Rectal smooth muscle tissue (tissue), 1 donor: ENCODE measurements around the gene CYBA.
"Not testable (repeated sequence)": the region's sequence is repeated elsewhere in the genome, so short reads cannot be mapped to it uniquely, and the experiment has no call there.

ENCODE experiments used
- H3K27ac ChIP-seq: one replicate; pipeline ENCODE4 v1.7.0; 2013; ENCODE audit warnings: low read depth, low read length, inconsistent platforms
- H3K27me3 ChIP-seq: one replicate; pipeline ENCODE4 v1.7.0; 2013; ENCODE audit warnings: low read length; ENCODE audit not compliant: control insufficient read depth, insufficient read depth
- H3K36me3 ChIP-seq: one replicate; pipeline ENCODE4 v1.7.0; 2013; ENCODE audit warnings: low read length; ENCODE audit not compliant: control insufficient read depth, insufficient read depth
- H3K4me1 ChIP-seq: one replicate; pipeline ENCODE4 v1.7.0; 2013; ENCODE audit warnings: low read length; ENCODE audit not compliant: control insufficient read depth, insufficient read depth
- H3K4me3 ChIP-seq: one replicate; pipeline ENCODE4 v1.7.0; 2013; ENCODE audit warnings: low read length
- H3K9ac ChIP-seq: one replicate; pipeline ENCODE4 v1.7.0; 2013; ENCODE audit warnings: low read length

The CYBA gene

GRCh38 chr16:88681709-88682451 lies 31.0 kb upstream of the CYBA start:
- Histone ChIP-seq H3K27ac (no peak overlapping the region), H3K36me3 (no peaks in the 10 kb centered on the region), H3K4me1 (no peaks in the 10 kb centered on the region), H3K27me3 (peaks cover 12% of the 10 kb centered on the region), H3K4me3 (no peak overlapping the region), H3K9ac (no peak overlapping the region)

DNA sequence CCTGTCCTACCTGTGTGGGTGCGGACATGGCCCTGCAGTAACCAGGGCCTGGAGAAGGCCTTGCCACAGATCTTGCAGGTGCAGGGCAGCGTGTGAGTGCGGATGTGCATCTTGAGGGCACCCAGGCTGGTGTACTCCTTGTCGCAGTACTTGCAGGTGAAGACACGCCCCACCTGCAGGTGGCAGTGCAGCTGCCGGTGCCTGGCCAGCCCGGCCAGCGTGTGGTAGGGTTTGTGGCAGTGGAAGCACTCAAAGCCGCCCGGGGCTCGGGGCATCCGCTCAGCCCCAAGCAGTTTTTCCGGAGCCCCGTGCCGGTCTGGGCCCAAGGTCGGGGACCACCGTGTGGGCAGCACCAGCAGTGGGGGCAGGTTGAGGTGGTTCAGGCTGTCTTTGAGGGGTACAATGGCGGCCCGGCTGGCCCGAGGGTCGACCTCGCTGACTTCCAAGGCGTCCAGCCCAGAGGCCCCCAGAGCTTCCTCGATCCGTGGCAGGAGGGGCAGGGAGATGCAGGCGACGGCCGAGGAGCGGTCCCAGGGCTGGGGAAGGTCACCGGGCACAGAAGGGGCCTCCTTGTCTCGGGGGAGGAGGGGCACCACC lies 30.3 kb upstream of the CYBA start:
- no peaks in the 10 kb centered on the region for H3K4me1 ChIP-seq
- no peak overlapping the region for H3K4me3 ChIP-seq
- H3K27ac ChIP-seq: no peak overlapping the region
- no peaks in the 10 kb centered on the region for H3K36me3 ChIP-seq
- no peak overlapping the region for H3K9ac ChIP-seq
- peaks cover 10% of the 10 kb centered on the region for H3K27me3 ChIP-seq

DNA sequence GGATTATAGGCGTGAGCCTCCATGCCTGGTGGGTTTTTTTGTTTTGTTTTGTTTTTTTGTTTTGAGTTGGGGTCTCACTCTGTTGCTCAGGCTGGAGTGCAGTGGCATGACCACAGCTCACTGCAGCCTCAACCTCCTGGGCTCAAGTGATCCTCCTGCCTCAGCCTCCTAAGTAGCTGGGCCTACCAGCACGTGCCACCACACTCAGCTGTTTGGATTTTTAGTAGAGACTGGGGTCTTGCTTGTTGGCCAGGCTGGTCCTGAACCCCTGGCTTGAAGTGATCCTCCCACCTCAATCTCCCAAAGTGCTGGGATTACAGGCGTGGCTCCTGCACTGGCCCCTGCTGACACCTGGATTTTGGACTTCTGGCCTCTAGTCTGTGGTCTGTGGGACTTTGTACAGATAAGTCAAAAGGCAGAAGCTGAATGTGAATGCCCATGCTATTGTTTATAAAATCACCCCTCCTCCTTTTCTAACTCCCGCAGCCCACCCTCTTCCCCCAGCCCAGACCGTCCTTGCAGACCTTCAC lies 29.8 kb upstream of the CYBA start:
- no peaks in the 10 kb centered on the region for H3K4me1 ChIP-seq
- peaks cover 4% of the 10 kb centered on the region for H3K27me3 ChIP-seq
- H3K36me3 ChIP-seq: no peaks in the 10 kb centered on the region
- no peak overlapping the region for H3K9ac ChIP-seq
- no peak overlapping the region for H3K27ac ChIP-seq
- no peak overlapping the region for H3K4me3 ChIP-seq

DNA sequence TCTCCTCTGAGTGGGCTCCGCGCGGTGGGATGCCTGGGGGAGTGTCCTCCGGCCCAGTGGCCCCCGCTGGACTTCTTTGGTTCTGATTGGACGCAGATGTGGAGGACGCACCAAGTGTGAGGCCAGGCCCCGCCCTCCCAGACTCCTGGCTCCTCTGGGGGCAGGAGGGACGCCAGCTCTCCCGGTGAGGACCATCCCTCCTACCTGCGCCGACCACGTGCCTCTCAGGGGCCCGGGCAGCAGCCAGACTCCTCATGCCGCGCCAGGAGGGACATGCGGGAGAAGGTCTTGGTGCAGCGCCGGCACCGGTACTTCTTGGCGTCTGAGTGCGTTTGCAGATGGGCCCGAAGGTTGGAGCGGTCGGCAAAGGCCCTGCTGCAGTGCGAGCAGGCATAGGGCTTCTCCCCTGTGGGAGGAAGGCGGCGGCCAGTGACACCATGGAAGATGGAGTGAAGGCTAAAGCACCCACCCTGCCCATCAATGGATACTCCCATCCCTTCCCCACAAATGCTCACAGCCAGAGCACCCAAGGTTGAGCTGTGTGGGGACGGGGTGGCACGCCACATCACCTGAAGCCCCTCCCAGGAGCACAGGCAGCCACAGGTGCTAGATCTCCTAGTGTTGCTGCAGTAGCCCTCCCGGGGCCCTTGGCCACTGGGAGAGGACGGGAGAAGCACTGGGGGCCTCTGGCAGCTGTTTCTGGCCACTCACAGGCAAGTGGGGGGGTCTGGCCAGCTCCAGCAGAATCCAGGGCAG lies 27.5 kb upstream of the CYBA start:
- Histone ChIP-seq H3K27ac (no peak overlapping the region), H3K36me3 (no peaks in the 10 kb centered on the region), H3K4me3 (no peak overlapping the region), H3K9ac (no peak overlapping the region), H3K27me3 (no peaks in the 10 kb centered on the region), H3K4me1 (no peaks in the 10 kb centered on the region)

DNA sequence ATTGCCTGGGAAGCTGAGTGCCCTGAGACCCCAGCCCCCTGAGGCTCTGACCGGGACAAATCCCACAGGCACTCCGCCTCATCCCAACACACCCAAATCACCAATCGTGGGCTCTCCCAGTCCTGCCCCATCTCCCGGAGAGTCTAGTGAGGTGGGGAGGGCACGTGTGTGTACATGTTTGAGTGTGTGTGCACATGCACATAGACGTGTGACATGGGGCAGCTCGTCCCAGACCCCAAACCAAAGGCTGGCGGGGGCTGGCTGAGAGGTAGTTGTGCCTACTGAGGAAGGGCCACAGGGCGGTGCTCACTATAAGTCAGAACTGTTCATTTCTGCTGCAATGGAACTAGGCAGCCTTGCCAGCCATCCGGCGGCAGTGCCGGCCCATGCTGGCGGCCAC lies 26.9 kb upstream of the CYBA start:
- H3K27me3 ChIP-seq: no peaks in the 10 kb centered on the region
- no peak overlapping the region for H3K4me3 ChIP-seq
- H3K4me1 ChIP-seq: no peaks in the 10 kb centered on the region
- H3K9ac ChIP-seq: no peak overlapping the region
- H3K27ac ChIP-seq: no peak overlapping the region
- H3K36me3 ChIP-seq: no peaks in the 10 kb centered on the region

DNA sequence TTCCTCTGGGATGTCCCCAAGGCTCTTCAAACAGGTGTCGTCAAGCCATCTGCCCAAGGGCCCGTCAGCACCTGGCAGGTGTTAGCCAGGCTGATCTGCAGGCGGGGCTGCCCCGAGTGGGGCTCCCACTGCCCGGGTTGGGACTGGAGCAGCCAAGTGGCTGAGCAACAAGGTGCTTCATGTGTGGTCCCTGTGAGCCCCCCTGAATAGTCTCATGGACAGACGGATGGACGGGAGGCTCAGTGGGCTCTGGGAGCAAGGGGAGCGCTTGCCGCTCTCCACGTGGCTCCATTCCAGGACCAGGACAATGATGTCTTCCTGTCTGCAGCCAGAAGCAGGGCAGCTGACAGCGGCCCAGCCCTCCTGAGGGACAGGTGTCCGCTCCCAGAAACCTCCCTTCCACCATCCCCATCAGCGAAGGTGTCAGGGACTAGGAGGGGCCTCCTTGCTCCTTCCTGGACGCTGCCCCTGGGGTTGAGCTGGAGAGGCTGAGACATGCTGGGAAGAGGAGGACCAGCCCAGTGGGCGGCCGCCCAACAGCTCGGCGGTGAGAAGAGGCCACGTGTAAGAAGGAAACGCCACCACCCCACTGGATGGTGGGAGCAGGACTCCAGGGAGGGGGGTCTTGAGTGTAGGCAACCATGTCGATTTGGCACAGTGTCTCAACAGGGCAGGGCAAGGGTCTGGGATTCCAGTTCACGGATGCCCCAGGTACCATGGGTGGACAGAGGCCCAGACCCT lies 25.8 kb upstream of the CYBA start:
- no peaks in the 10 kb centered on the region for H3K36me3 ChIP-seq
- H3K4me3 ChIP-seq: no peak overlapping the region
- H3K4me1 ChIP-seq: no peaks in the 10 kb centered on the region
- no peak overlapping the region for H3K9ac ChIP-seq
- H3K27ac ChIP-seq: no peak overlapping the region
- H3K27me3 ChIP-seq: no peaks in the 10 kb centered on the region

DNA sequence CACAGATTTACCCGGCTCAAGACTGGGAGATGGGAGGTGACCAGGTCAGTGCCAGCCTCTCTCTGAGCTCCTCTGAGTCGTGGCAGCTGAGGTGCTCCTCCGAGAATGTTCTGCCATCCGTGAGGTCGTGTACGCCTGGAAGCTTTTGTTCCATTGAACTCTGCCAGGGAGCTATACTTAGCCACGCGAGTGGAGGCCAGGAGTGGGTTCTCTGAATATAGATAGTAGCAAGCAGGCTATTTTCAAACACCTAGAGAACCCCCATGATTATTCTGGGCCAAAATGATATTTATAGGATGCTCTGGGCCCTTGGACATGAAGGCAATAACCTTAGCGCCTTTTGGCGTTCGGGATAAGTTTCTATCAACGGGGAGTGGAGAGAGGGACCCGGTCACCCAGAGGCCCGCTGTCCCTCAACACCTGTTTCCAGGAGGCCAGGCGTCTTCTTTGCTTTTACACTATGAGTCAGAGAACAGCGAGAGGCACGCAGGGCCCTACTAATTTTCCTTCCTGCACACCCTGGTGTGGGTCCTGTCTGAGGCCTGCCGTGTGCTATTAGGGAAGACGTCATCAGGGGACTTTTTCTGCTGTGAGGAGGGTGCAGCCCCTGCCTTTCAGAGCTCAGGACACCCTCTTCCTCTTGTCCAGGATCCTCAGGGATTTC lies 23.0 kb upstream of the CYBA start:
- Histone ChIP-seq H3K36me3 (no peaks in the 10 kb centered on the region), H3K9ac (no peak overlapping the region), H3K27me3 (no peaks in the 10 kb centered on the region), H3K4me3 (no peak overlapping the region), H3K4me1 (no peaks in the 10 kb centered on the region), H3K27ac (no peak overlapping the region)

DNA sequence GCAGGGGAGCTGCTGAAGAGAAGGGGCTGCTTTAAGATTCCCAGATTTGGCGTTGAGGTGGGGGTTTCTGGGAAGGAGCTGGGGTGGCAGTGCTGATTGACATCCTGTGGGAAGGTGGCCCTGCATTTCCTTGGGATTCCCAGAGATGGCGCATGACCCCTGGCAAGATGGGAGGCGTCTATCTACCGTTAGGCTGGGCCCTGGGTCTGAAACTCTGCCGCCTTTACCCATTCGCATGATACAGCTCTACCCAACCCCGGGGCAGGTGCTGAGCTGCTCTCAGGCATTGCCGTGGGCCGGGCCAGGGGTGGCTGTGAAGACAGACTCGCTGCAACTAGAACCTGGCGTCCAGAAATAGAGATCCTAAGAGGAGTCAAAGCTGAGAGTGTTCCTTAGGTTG lies 21.9 kb upstream of the CYBA start:
- H3K36me3 ChIP-seq: no peaks in the 10 kb centered on the region

DNA sequence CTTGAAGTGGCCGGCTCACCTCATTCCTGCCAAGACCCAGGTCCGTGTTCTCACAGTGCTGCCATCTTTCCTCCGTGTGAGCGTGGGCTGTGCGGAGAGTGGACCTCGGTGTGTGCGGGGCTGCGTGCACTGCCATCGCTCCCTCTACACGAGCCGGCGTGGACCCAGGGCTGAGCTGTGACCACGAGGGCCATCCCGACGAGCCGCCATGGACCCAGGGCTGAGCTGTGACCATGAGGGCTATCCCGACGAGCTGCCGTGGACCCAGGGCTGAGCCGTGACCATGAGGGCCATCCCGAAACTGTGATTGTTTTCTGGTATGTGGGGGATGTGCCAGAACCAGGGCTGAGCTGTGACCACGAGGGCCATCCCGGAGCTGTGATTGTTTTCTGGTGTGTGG lies 21.0 kb upstream of the CYBA start:
- no peak overlapping the region for H3K4me3 ChIP-seq
- H3K27ac ChIP-seq: no peak overlapping the region
- H3K27me3 ChIP-seq: no peaks in the 10 kb centered on the region
- no peaks in the 10 kb centered on the region for H3K4me1 ChIP-seq
- H3K9ac ChIP-seq: no peak overlapping the region
- no peaks in the 10 kb centered on the region for H3K36me3 ChIP-seq

More for the DNA sequence above, 21.9 kb upstream of the CYBA start:
- Histone ChIP-seq H3K9ac (no peak overlapping the region), H3K4me3 (no peak overlapping the region), H3K27ac (no peak overlapping the region), H3K27me3 (no peaks in the 10 kb centered on the region), H3K4me1 (no peaks in the 10 kb centered on the region)

GRCh38 chr16:88669980-88670379 lies 19.1 kb upstream of the CYBA start:
- H3K4me1 ChIP-seq: no peaks in the 10 kb centered on the region
- H3K36me3 ChIP-seq: no peaks in the 10 kb centered on the region
- no peak overlapping the region for H3K9ac ChIP-seq
- no peak overlapping the region for H3K27ac ChIP-seq
- H3K27me3 ChIP-seq: no peaks in the 10 kb centered on the region
- no peak overlapping the region for H3K4me3 ChIP-seq

DNA sequence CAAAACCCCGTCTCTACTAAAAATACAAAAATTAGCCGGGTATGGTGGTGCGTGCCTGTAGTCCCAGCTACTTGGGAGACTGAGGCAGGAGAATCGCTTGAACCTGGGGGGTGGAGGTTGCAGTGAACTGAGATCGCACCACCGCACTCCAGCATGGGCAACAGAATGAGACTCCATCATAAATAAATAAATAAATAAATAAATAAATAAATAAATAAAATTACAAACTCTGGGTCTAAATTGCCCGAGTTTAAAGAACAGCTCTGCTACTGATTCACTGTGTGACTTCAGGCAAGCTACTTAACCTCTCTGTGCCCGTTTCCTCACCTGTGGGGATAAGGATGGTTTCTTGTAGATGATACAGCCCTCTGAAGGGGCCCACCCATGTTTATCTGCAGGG lies 18.6 kb upstream of the CYBA start:
- H3K27me3 ChIP-seq, H3K4me3 ChIP-seq, H3K27ac ChIP-seq, H3K4me1 ChIP-seq, H3K36me3 ChIP-seq, H3K9ac ChIP-seq: not testable (repeated sequence)

- Histone ChIP-seq H3K4me3 (no peak overlapping the region), H3K27ac (no peak overlapping the region), H3K36me3 (no peaks in the 10 kb centered on the region), H3K9ac (no peak overlapping the region), H3K4me1 (no peaks in the 10 kb centered on the region), H3K27me3 (no peaks in the 10 kb centered on the region)
Measured at GRCh38 chr16:88667461-88667860, 16.6 kb upstream of the CYBA start.
